GM12878 (cell line): ENCODE measurements around the gene SMC3. TPM values are rescaled to one million over a fixed set of nuclear protein-coding genes. Genes with fewer than 3 reads are reported as not detected.

Source experiments
- ATF3 ChIP-seq: IDR thresholded peaks from 2 replicates; pipeline ENCODE4 v1.6.1; 2011; ENCODE audit warnings: low read depth, mild to moderate bottlenecking, low read length, moderate library complexity, borderline replicate concordance; ENCODE audit errors: extremely low read depth
- CBX5 ChIP-seq: sonication (generic); IDR thresholded peaks from 2 replicates; pipeline ENCODE4 v1.6.1; 2016; ENCODE audit warnings: low read depth, moderate library complexity, mild to moderate bottlenecking, inconsistent platforms
- CEBPZ ChIP-seq: fragments of 150-350 bp; IDR thresholded peaks from 2 replicates; pipeline ENCODE4 v1.6.1; 2016; ENCODE audit warnings: low read depth, low read length
- CHD4 ChIP-seq: fragments of 200-600 bp; sonication (generic); IDR thresholded peaks from 2 replicates; pipeline ENCODE4 v1.6.1; 2016; ENCODE audit warnings: mild to moderate bottlenecking
- CREB1 ChIP-seq: IDR thresholded peaks from 2 replicates; pipeline ENCODE4 v1.6.1; 2012; ENCODE audit warnings: low read depth, mild to moderate bottlenecking, inconsistent platforms
- E2F8 ChIP-seq: fragments of 450-650 bp; IDR thresholded peaks from 2 replicates; pipeline ENCODE4 v1.6.1; 2018; ENCODE audit warnings: mild to moderate bottlenecking, low read depth, moderate library complexity; ENCODE audit not compliant: partially characterized antibody
- IKZF1 ChIP-seq: fragments of 450-650 bp; conservative IDR thresholded peaks from 2 replicates; pipeline ENCODE4 v1.6.1; 2017; ENCODE audit warnings: antibody characterized with exemption, mild to moderate bottlenecking
- RCOR1 ChIP-seq: conservative IDR thresholded peaks from 2 replicates; pipeline ENCODE4 v1.6.1; 2012; ENCODE audit warnings: low read depth, low read length, improper control_type of control experiment
- SREBF2 ChIP-seq: IDR thresholded peaks from 2 replicates; pipeline ENCODE4 v1.6.1; 2012; ENCODE audit warnings: mild to moderate bottlenecking, low read length
- ZZZ3 ChIP-seq: IDR thresholded peaks from 2 replicates; pipeline ENCODE4 v1.6.1; 2011; ENCODE audit warnings: low read depth; ENCODE audit not compliant: control insufficient read depth, insufficient read length
- polyA plus RNA-seq, 11 experiments: library from polyadenylated mRNA; depleted of rRNA in 4 of 11; unstranded in 6 of 11; stranded (reverse) in 5 of 11; fragments of >200 nt; fragmentation: Nextera tagmentation in 4 of 11; fragmentation: Illumina TruSeq in 1 of 11; extraction: Ambion mirVana in 4 of 11; extraction: Trizol in 1 of 11; gene quantifications; 1 replicate in 1 of 11; 2 replicates in 10 of 11; pipeline versions ENCODE4 v1.2.1 to v1.2.3, GENCODE V29; 2011 to 2016; ENCODE audit warnings: inconsistent platforms in 2 of 11, missing spikeins in 2 of 11, low read depth in 1 of 11
- total RNA-seq, 4 experiments: library from RNA; depleted of rRNA in 3 of 4; stranded (reverse); fragments of >200 nt in 3 of 4; fragmentation: Illumina TruSeq in 1 of 4; extraction: Trizol in 1 of 4; gene quantifications; 2 replicates each; pipeline versions ENCODE4 v1.2.1 to v1.2.3, GENCODE V29; 2013 to 2021
- TF ChIP-seq, protein P1 (sequence below): fragments of 450-650 bp; IDR thresholded peaks from 2 replicates; pipeline ENCODE4 v1.6.1; 2016; ENCODE audit warnings: mild to moderate bottlenecking
- TF ChIP-seq, protein P2 (sequence below): fragments of 450-650 bp; IDR thresholded peaks from 2 replicates; pipeline ENCODE4 v1.6.1; 2017; ENCODE audit warnings: mild to moderate bottlenecking, moderate library complexity
- TF ChIP-seq, protein P3 (sequence below): IDR thresholded peaks from 2 replicates; pipeline ENCODE4 v1.6.1; 2011; ENCODE audit warnings: mild to moderate bottlenecking, low read depth, low read length, moderate library complexity; ENCODE audit not compliant: insufficient replicate concordance
- TF ChIP-seq, protein P4 (sequence below): IDR thresholded peaks from 2 replicates; pipeline ENCODE4 v1.6.1; 2012; ENCODE audit warnings: low read depth, low read length, improper control_type of control experiment

Gene SMC3
- total and polyA plus RNA-seq, 10 of the 15 experiments (the other 5 are each of a cell fraction or from before 2014, with no cell fraction given) = 30.4 to 123 (median 48.3) TPM

DNA sequence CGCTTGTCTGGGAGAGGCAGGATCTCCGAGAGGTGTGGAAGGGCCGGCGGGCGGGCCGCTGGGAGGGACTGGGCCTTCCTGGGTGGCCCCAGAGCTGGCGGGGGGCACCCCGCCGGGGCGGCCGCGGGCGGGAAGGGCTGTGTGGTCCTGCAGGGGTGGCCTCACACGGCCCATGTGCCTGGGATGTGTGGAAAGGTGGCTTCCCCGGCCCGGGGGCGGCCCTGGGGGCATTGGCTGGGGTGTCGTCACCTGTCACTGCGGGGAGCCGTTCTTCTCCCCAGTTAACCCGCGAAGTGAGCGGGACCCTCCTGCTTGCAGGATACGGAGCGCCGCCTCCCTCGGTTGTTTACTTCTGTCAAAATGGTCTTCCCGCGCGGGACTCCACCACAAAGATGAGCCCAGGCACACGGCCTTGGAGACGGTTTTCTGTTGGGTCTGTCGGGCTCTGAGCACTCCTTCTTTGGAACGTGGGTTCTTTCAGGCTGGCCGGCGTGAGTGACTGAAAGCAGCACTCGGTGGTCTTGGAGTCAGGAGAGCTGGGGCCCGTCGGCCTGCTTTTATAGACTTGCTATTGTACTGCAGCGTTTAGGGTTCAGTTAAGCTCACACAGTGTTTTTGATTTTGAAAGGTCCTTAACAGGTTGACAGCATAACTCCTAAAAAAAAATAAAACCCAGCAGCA, 700 bp downstream of the SMC3 start (continued):
- TF ChIP-seq, protein P1, sequence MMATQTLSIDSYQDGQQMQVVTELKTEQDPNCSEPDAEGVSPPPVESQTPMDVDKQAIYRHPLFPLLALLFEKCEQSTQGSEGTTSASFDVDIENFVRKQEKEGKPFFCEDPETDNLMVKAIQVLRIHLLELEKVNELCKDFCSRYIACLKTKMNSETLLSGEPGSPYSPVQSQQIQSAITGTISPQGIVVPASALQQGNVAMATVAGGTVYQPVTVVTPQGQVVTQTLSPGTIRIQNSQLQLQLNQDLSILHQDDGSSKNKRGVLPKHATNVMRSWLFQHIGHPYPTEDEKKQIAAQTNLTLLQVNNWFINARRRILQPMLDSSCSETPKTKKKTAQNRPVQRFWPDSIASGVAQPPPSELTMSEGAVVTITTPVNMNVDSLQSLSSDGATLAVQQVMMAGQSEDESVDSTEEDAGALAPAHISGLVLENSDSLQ = peak; percentile 43
- TF ChIP-seq, protein P2, sequence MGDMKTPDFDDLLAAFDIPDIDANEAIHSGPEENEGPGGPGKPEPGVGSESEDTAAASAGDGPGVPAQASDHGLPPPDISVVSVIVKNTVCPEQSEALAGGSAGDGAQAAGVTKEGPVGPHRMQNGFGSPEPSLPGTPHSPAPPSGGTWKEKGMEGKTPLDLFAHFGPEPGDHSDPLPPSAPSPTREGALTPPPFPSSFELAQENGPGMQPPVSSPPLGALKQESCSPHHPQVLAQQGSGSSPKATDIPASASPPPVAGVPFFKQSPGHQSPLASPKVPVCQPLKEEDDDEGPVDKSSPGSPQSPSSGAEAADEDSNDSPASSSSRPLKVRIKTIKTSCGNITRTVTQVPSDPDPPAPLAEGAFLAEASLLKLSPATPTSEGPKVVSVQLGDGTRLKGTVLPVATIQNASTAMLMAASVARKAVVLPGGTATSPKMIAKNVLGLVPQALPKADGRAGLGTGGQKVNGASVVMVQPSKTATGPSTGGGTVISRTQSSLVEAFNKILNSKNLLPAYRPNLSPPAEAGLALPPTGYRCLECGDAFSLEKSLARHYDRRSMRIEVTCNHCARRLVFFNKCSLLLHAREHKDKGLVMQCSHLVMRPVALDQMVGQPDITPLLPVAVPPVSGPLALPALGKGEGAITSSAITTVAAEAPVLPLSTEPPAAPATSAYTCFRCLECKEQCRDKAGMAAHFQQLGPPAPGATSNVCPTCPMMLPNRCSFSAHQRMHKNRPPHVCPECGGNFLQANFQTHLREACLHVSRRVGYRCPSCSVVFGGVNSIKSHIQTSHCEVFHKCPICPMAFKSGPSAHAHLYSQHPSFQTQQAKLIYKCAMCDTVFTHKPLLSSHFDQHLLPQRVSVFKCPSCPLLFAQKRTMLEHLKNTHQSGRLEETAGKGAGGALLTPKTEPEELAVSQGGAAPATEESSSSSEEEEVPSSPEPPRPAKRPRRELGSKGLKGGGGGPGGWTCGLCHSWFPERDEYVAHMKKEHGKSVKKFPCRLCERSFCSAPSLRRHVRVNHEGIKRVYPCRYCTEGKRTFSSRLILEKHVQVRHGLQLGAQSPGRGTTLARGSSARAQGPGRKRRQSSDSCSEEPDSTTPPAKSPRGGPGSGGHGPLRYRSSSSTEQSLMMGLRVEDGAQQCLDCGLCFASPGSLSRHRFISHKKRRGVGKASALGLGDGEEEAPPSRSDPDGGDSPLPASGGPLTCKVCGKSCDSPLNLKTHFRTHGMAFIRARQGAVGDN = no peak
- TF ChIP-seq RCOR1 = no peak
- TF ChIP-seq, protein P3, sequence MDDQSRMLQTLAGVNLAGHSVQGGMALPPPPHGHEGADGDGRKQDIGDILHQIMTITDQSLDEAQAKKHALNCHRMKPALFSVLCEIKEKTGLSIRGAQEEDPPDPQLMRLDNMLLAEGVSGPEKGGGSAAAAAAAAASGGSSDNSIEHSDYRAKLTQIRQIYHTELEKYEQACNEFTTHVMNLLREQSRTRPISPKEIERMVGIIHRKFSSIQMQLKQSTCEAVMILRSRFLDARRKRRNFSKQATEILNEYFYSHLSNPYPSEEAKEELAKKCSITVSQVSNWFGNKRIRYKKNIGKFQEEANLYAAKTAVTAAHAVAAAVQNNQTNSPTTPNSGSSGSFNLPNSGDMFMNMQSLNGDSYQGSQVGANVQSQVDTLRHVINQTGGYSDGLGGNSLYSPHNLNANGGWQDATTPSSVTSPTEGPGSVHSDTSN = no peak
- TF ChIP-seq, protein P4, sequence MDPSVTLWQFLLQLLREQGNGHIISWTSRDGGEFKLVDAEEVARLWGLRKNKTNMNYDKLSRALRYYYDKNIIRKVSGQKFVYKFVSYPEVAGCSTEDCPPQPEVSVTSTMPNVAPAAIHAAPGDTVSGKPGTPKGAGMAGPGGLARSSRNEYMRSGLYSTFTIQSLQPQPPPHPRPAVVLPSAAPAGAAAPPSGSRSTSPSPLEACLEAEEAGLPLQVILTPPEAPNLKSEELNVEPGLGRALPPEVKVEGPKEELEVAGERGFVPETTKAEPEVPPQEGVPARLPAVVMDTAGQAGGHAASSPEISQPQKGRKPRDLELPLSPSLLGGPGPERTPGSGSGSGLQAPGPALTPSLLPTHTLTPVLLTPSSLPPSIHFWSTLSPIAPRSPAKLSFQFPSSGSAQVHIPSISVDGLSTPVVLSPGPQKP = no peak
- no peak for TF ChIP-seq CEBPZ
- TF ChIP-seq IKZF1 = no peak
- TF ChIP-seq SREBF2 = no peak
- TF ChIP-seq ATF3 = no peak
- no peak for TF ChIP-seq CHD4
- TF ChIP-seq CBX5 = no peak
- TF ChIP-seq ZZZ3 = no peak
- 0 out of 2 replicates have a peak, but pooled peaks have one; percentile 66 for TF ChIP-seq CREB1
- no peak for TF ChIP-seq E2F8
